OCI-LY1 (cell line): ENCODE results near the gene DDX10.

Source experiments
- CTCF ChIP-seq: fragments of 200-600 bp; sonication (generic), shearing (Covaris generic); IDR thresholded peaks from 2 replicates; pipeline ENCODE4 v1.5.1; 2017; ENCODE audit warnings: mild to moderate bottlenecking, antibody characterized with exemption, low read length, moderate library complexity, mixed read lengths
- EZH2 ChIP-seq: fragments of 200-600 bp; sonication (generic), shearing (Covaris generic); IDR thresholded peaks from 2 replicates; pipeline ENCODE4 v1.8.0; 2017; ENCODE audit warnings: borderline replicate concordance, mixed run types, mild to moderate bottlenecking, antibody characterized with exemption, low read length, moderate library complexity, mixed read lengths

GRCh38 chr11:108959105-108959761, 294.4 kb downstream of the DDX10 start:
- TF ChIP-seq CTCF: no peak
- no peak for TF ChIP-seq EZH2
